IPS DF 4.7 (cell line): ENCODE results near the gene TP73.

Experiments
- DNase-seq: peaks from one replicate; pipeline ENCODE4 v3.0.0-alpha.2; 2013; ENCODE audit warnings: low spot score; ENCODE audit errors: extremely low read depth

Gene TP73

GRCh38 chr1:3651026-3651929 lies 1.0 kb upstream of the TP73 start:
- no peak for DNase-seq

DNA sequence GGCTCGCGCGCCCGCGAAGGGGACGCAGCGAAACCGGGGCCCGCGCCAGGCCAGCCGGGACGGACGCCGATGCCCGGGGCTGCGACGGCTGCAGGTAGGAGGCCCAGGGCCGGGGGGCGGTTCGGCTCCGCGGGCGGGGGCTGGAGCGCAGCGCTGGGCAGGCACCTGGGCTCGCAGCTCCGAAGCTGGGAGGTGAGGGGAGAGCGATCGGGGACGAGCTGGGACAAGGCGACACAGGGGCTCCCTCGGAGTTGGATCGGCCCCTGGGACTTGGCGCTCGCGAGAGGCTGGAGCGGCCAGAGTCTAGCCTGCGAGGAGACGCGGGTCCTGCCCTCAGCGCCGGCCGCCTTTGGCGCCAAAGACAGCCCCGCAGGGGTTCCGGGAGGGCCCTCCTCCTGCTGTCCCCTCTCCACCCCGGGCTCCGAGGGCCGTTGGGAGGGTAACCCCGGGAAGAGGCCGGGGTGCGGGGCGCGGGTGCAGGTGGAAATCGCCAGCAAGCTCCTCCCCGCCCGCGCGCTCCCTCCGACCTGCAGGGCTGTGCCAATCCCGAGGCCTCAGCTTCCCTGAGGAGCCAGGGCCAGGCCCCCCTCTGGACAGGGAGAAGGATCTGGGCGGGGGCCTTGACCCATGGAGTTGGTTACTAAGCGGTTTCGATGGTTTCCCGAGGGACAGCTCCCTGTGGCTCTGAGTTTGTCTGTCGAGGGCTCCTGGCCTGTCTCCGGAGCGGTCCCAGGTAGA lies 401 bp downstream of the TP73 start:
- DNase-seq, result no peak

DNA sequence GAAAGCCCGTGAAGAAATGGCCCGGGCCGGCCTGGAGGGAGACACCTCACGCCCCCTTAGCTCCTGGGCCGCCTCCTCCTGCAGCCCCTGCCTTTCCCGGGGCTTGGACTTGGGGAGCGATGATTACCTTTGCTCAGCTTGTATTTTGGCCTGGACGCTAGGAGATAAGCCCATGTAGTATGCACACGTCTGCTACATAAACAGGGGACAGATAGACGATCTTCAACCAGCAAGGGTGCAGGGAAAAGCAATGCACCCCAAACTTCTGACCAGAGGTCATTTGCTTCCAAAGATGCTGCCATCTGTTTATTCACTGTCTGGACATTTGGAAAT lies 936 bp downstream of the TP73 start:
- DNase-seq, result no peak

DNA sequence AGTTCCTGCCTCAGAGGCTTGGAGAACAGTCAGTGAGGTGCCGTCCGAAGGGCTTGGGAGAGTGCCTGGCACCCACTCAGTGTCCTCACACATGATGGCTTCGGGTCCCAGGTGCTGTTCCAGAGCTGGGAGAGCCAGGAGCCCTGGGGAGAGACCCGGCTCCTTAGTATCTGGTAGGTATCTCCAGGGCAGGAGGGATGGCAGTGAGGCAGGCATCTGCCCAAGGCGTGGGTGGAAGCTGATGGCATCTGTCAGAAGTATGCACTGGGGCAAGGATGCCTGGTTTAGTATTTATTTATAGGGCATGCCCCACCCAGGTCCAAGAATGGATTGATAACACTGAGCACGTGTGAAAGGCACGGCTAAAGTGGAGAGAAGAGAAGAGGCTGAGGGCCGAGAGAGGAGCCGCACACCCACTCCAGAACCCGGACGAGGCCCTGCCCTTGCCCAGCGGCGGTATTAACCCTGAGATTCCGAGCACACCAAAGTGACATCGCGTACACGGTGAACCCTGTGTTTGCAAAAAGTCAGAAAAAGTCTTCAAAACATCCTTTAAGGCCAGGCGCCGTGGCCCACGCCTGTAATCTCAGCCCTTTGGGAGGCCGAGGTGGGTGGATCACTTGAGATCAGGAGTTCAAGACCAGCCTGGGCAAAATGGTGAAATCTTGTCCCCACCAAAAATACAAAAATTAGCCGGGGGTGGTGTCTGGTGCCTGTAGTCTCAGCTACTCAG lies 2.4 kb downstream of the TP73 start:
- DNase-seq, result no peak

- DNase-seq, result no peak
Observed at GRCh38 chr1:3656450-3657095, 4.3 kb downstream of the TP73 start.

- no peak for DNase-seq
Observed at GRCh38 chr1:3657096-3657475, 4.8 kb downstream of the TP73 start.

DNA sequence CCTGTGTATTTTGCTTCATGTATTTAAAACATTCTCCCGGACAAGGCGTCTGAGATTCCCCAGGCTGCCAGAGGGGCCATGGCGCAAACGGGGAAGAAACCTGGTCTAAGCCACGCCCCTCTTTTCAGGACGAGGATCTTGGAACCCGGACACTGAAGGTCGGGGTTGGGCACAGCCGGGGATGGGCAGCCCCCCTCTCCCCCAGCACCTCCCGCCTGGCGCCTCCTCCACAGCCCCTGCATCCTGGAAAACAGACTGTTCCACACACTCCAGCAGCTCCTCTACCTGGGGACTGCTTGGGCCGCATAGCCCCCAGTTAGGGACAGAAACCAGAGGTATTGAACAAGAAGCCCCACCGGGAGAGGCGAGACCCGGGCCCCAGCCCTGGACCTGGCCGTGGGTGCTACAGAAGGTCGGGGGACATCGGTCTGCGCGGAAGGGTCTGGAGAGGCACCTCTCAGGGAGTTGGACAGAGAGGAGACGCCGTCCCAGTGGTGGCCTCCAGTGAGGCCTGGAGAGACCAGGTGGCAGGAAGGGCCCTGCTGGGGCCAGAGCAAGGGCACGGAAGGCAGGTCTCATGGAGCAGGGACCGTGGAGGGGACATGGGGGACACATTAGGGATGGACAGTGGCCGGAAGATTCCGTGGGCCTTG lies 5.4 kb downstream of the TP73 start:
- DNase-seq, result no peak

GRCh38 chr1:3658231-3658615 lies 5.9 kb downstream of the TP73 start:
- DNase-seq, result no peak

DNA sequence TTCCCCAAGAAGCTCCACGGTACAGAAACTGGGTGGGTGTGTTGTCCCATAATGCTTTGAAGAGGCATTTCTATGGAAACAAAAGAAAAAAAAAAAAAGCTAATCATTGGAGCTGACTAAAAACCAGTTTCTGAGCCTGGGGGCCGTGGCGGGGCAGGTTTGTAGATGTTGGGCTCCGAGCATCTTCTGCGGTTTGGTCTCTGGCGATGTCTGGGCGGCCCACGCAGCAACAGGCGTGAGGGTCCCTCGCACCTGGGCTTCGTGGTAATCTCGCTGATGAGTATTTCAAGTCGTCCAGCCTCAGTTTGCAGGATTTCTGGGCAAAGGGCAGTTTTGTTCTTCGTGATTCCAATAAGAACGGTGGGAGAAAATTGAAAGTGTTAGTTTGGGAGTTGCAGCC lies 6.8 kb downstream of the TP73 start:
- no peak for DNase-seq

DNA sequence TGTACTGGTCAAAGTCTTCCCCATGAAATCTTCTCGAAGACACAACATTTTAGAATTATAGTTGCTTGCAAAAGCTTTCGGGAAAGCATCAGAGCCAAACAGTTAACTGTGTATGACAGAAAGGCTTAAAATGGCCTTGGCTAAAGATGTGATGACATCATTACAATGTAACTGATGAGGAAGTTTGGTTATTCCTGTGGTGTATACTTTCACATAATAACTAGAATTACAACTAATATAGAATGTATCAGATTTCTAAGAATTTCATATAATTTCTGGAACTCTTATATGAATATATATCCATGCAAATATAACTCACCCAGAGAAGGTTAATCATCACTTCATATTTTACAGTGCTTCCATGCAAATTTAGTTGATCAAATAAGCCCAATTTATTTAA lies 8.4 kb downstream of the TP73 start:
- no peak for DNase-seq

GRCh38 chr1:3661631-3662030 lies 9.3 kb downstream of the TP73 start:
- DNase-seq, result no peak

DNA sequence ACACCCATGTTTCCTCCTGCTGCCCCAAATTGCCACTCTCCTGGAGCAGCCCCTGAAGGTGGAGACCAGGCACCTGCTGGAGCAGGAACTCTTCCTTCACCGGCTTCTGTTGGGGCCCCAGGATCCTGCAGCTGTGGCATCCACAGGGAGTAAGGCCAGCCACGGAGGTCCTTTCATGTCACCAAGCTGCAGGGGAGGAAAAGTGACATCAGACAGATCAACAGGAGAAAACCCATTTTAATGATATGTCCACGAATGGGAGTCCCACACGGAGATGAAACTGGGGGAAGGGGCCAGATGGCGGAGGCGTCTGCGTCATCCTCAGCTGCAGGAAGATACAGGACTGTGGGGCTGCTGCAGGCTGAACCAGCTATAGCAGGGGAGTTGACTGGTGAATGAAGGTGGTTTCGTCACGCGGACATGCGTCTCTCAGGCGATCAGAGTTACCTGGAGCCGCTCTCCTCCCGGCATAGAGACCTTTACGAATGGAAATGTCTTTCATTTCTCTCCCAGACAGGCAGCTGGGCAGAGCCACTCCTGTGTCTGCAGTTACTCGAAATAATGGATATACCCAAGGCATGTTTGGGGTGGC lies 9.9 kb downstream of the TP73 start:
- DNase-seq, result no peak

GRCh38 chr1:3663999-3664699 lies 11.8 kb downstream of the TP73 start:
- DNase-seq, result no peak

DNA sequence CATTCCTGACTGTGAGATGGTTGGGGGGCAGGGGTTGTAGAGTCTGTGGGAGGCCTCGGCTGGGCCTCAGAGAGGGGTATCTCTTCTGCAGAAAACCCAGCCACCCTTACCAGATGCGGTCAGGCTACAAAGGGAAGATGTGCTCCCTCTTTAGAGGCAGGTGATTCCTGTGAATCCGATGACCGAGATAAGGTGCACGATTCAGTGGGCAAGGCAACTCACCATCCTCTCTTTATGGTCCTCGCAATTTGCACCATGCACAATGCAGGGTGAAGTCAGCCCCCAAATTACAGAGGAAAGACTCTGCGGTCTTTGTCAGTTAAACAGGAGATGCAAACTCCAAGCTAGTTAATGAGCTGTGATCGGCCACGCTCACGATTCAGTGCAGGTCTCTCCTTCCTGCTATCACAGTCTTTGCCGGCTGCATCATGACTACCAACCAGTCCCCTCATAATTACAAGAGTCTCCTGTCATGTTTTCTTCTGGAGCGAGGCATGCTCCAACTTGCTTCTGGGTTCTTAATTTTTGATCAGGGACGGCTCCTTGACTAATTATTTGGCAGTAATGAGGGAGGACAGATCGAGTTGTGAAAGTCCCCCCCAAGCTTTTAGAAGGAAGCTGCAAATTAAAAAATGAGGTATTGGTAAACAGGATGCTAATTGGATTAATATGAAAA lies 12.5 kb downstream of the TP73 start:
- DNase-seq, result no peak

GRCh38 chr1:3668148-3668547 lies 15.8 kb downstream of the TP73 start:
- no peak for DNase-seq

GRCh38 chr1:3668585-3669300 lies 16.4 kb downstream of the TP73 start:
- no peak for DNase-seq

- no peak for DNase-seq
Observed at GRCh38 chr1:3669421-3669821, 17.1 kb downstream of the TP73 start.

DNA sequence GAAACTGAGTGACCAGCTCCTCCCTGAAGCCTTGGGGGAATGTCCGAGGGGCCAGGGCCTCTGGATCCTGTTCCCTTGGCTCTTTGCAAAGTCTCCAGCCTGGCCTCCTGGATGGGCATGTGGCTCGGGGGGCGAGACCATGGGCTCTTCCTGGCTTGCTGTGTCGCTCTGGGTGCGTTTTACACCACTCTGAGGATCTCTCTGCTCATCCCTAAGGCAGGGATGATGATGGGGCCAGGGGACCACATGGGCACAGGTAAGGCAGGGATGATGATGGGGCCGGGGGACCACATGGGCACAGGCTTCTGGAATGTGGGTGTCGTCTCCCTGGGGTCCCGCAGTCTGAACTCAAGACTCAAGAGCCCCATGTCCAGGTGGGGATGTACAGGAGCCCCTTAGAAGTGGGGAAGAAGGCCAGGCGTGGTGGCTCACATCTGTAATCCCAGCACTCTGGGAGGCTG lies 17.7 kb downstream of the TP73 start:
- no peak for DNase-seq

DNA sequence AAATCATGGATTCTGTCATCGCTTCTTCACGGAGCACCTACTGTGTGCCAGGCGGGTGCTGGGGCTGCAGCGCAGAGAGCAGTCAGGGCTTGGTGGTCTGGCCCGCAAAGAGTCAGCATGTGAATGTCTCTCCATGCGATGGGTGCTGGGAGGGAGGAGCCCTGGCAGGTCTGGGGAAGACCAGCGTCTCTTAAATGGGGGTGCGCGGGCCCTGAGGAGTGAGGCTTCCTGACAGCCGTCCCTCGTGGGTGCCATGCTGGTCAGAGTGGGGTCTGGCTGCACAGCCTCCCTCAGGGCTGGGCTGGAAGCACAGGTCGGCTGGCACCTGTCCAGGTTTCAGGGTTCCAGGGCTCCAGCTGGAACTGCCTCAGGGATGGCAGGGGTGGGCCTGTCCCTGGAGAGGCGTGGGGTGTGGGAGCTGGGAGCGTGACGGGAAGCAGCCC lies 18.5 kb downstream of the TP73 start:
- no peak for DNase-seq
